ENCODE measurements around the gene TRAPPC12.

TRAPPC12 gene

GRCh38 chr2:3398857-3399256 lies 19.4 kb downstream of the TRAPPC12 start:
- FAIRE-seq (no peak), DNase-seq (ENCODE audit: insufficient read length) (no peak)
- TF ChIP-seq POLR2A (IDR thresholded peaks at IDR 0.05; ENCODE audit: low read depth, low read length): no peak
- no peak for TF ChIP-seq POLR2AphosphoS5 (IDR thresholded peaks at IDR 0.05; ENCODE audit: low read depth, low read length)
- no peak for TF ChIP-seq TAF1 (IDR thresholded peaks at IDR 0.05; ENCODE audit: borderline replicate concordance, low read depth, low read length)

- FAIRE-seq (no peak), DNase-seq (ENCODE audit: insufficient read length) (no peak)
- TF ChIP-seq POLR2AphosphoS5 (IDR thresholded peaks at IDR 0.05; ENCODE audit: low read depth, low read length) (no peak), TAF1 (IDR thresholded peaks at IDR 0.05; ENCODE audit: borderline replicate concordance, low read depth, low read length) (no peak), POLR2A (IDR thresholded peaks at IDR 0.05; ENCODE audit: low read depth, low read length) (no peak)
Measured at GRCh38 chr2:3399381-3399780, 19.9 kb downstream of the TRAPPC12 start.

GRCh38 chr2:3399829-3400228 lies 20.3 kb downstream of the TRAPPC12 start:
- FAIRE-seq (no peak), DNase-seq (ENCODE audit: insufficient read length) (no peak)
- no peak for TF ChIP-seq TAF1 (IDR thresholded peaks at IDR 0.05; ENCODE audit: borderline replicate concordance, low read depth, low read length)
- TF ChIP-seq POLR2A (IDR thresholded peaks at IDR 0.05; ENCODE audit: low read depth, low read length): no peak
- TF ChIP-seq POLR2AphosphoS5 (IDR thresholded peaks at IDR 0.05; ENCODE audit: low read depth, low read length): no peak

- FAIRE-seq: peak; percentile 33
- DNase-seq (ENCODE audit: insufficient read length): peak; percentile 44
- TF ChIP-seq POLR2AphosphoS5 (IDR thresholded peaks at IDR 0.05; ENCODE audit: low read depth, low read length) (no peak), POLR2A (IDR thresholded peaks at IDR 0.05; ENCODE audit: low read depth, low read length) (no peak), TAF1 (IDR thresholded peaks at IDR 0.05; ENCODE audit: borderline replicate concordance, low read depth, low read length) (no peak)
Measured at GRCh38 chr2:3403587-3404334, 24.3 kb downstream of the TRAPPC12 start.

GRCh38 chr2:3404349-3404894 lies 24.9 kb downstream of the TRAPPC12 start:
- TF ChIP-seq POLR2AphosphoS5 (IDR thresholded peaks at IDR 0.05; ENCODE audit: low read depth, low read length) (no peak), POLR2A (IDR thresholded peaks at IDR 0.05; ENCODE audit: low read depth, low read length) (no peak), TAF1 (IDR thresholded peaks at IDR 0.05; ENCODE audit: borderline replicate concordance, low read depth, low read length) (no peak)
- no peak for FAIRE-seq
- DNase-seq (ENCODE audit: insufficient read length): no peak

- no peak for FAIRE-seq
- TF ChIP-seq TAF1 (IDR thresholded peaks at IDR 0.05; ENCODE audit: borderline replicate concordance, low read depth, low read length): no peak
- TF ChIP-seq POLR2AphosphoS5 (IDR thresholded peaks at IDR 0.05; ENCODE audit: low read depth, low read length): no peak
- no peak for TF ChIP-seq POLR2A (IDR thresholded peaks at IDR 0.05; ENCODE audit: low read depth, low read length)
- no peak for DNase-seq (ENCODE audit: insufficient read length)
Measured at GRCh38 chr2:3405307-3405706, 25.8 kb downstream of the TRAPPC12 start.

GRCh38 chr2:3405876-3406275 lies 26.4 kb downstream of the TRAPPC12 start:
- no peak for TF ChIP-seq POLR2A (IDR thresholded peaks at IDR 0.05; ENCODE audit: low read depth, low read length)
- TF ChIP-seq TAF1 (IDR thresholded peaks at IDR 0.05; ENCODE audit: borderline replicate concordance, low read depth, low read length): no peak
- TF ChIP-seq POLR2AphosphoS5 (IDR thresholded peaks at IDR 0.05; ENCODE audit: low read depth, low read length): no peak
- DNase-seq (ENCODE audit: insufficient read length) (no peak), FAIRE-seq (no peak)

GRCh38 chr2:3406501-3406900 lies 27.0 kb downstream of the TRAPPC12 start:
- no peak for DNase-seq (ENCODE audit: insufficient read length)
- no peak for TF ChIP-seq POLR2A (IDR thresholded peaks at IDR 0.05; ENCODE audit: low read depth, low read length)
- no peak for TF ChIP-seq POLR2AphosphoS5 (IDR thresholded peaks at IDR 0.05; ENCODE audit: low read depth, low read length)
- TF ChIP-seq TAF1 (IDR thresholded peaks at IDR 0.05; ENCODE audit: borderline replicate concordance, low read depth, low read length): no peak
- FAIRE-seq: no peak

GRCh38 chr2:3408781-3409180 lies 29.3 kb downstream of the TRAPPC12 start:
- TF ChIP-seq TAF1 (IDR thresholded peaks at IDR 0.05; ENCODE audit: borderline replicate concordance, low read depth, low read length) (no peak), POLR2AphosphoS5 (IDR thresholded peaks at IDR 0.05; ENCODE audit: low read depth, low read length) (no peak), POLR2A (IDR thresholded peaks at IDR 0.05; ENCODE audit: low read depth, low read length) (no peak)
- no peak for DNase-seq (ENCODE audit: insufficient read length)
- no peak for FAIRE-seq

- FAIRE-seq (peak; percentile 44), DNase-seq (ENCODE audit: insufficient read length) (no peak)
- TF ChIP-seq TAF1 (IDR thresholded peaks at IDR 0.05; ENCODE audit: borderline replicate concordance, low read depth, low read length) (no peak), POLR2A (IDR thresholded peaks at IDR 0.05; ENCODE audit: low read depth, low read length) (no peak), POLR2AphosphoS5 (IDR thresholded peaks at IDR 0.05; ENCODE audit: low read depth, low read length) (no peak)
Measured at GRCh38 chr2:3409627-3410170, 30.2 kb downstream of the TRAPPC12 start.

- FAIRE-seq (no peak), DNase-seq (ENCODE audit: insufficient read length) (no peak)
- TF ChIP-seq TAF1 (IDR thresholded peaks at IDR 0.05; ENCODE audit: borderline replicate concordance, low read depth, low read length): no peak
- TF ChIP-seq POLR2A (IDR thresholded peaks at IDR 0.05; ENCODE audit: low read depth, low read length): no peak
- no peak for TF ChIP-seq POLR2AphosphoS5 (IDR thresholded peaks at IDR 0.05; ENCODE audit: low read depth, low read length)
Measured at GRCh38 chr2:3411103-3411502, 31.6 kb downstream of the TRAPPC12 start.

GRCh38 chr2:3413697-3414096 lies 34.2 kb downstream of the TRAPPC12 start:
- FAIRE-seq (no peak), DNase-seq (ENCODE audit: insufficient read length) (no peak)
- TF ChIP-seq TAF1 (IDR thresholded peaks at IDR 0.05; ENCODE audit: borderline replicate concordance, low read depth, low read length) (no peak), POLR2AphosphoS5 (IDR thresholded peaks at IDR 0.05; ENCODE audit: low read depth, low read length) (no peak), POLR2A (IDR thresholded peaks at IDR 0.05; ENCODE audit: low read depth, low read length) (no peak)

Data from GM12892 (cell line).